HepG2 (cell line): Measurements from ENCODE around the gene POLG2. TPM values are rescaled to one million over a fixed set of nuclear protein-coding genes. Genes with fewer than 3 reads are reported as not detected.

ENCODE experiments used
- HNRNPUL1 ChIP-seq: fragments of 200-400 bp; formaldehyde crosslinking; IDR thresholded peaks from 2 replicates; pipeline ENCODE4 v1.6.1; 2017; ENCODE audit warnings: low read depth, mild to moderate bottlenecking, low read length, moderate library complexity
- ISX ChIP-seq: sonication (generic); formaldehyde crosslinking; conservative IDR thresholded peaks from 2 replicates; pipeline ENCODE4 v1.5.0; 2020; ENCODE audit warnings: missing genetic modification reagents
- JUND ChIP-seq: sonication (generic); formaldehyde crosslinking; IDR thresholded peaks from 2 replicates; pipeline ENCODE4 v1.8.0; 2022; ENCODE audit warnings: mild to moderate bottlenecking, missing genetic modification reagents
- MXD4 ChIP-seq: IDR thresholded peaks from 2 replicates; pipeline ENCODE4 v1.6.1; 2016; ENCODE audit warnings: mild to moderate bottlenecking, missing biosample characterization, missing genetic modification reagents
- NFE2L2 ChIP-seq: fragments of 150-350 bp; IDR thresholded peaks from 2 replicates; pipeline ENCODE4 v1.6.1; 2014; ENCODE audit warnings: low read length
- RFX1 ChIP-seq: fragments of 450-650 bp; IDR thresholded peaks from 2 replicates; pipeline ENCODE4 v1.6.1; 2017
- SIN3B ChIP-seq: fragments of 150-350 bp; IDR thresholded peaks from 2 replicates; pipeline ENCODE4 v1.6.1; 2014; ENCODE audit warnings: low read length
- ZNF124 ChIP-seq: sonication (generic); formaldehyde crosslinking; IDR thresholded peaks from 2 replicates; pipeline ENCODE4 v1.4.0; 2020; ENCODE audit warnings: missing genetic modification reagents
- ZNF615 ChIP-seq: sonication (generic); formaldehyde crosslinking; IDR thresholded peaks from 2 replicates; pipeline ENCODE4 v1.5.0; 2020; ENCODE audit warnings: mild to moderate bottlenecking, missing genetic modification reagents, borderline replicate concordance
- polyA plus RNA-seq, 8 experiments: library from polyadenylated mRNA; depleted of rRNA in 3 of 8; stranded (reverse) in 7 of 8; unstranded in 1 of 8; fragments of >200 nt; fragmentation: Illumina TruSeq in 4 of 8; extraction: Trizol in 4 of 8; gene quantifications; 2 replicates each; pipeline versions ENCODE4 v1.2.1 to v1.2.3, GENCODE V29; 2011 to 2016; ENCODE audit warnings: low read depth in 4 of 8, missing spikeins in 1 of 8, mixed read lengths in 1 of 8; ENCODE audit not compliant: insufficient read depth in 1 of 8
- total RNA-seq, 5 experiments: library from RNA; depleted of rRNA; stranded (reverse); fragments of >200 nt; fragmentation: Illumina TruSeq; extraction: Trizol; gene quantifications; 2 replicates each; pipeline ENCODE4 v1.2.3, GENCODE V29; 2016; ENCODE audit warnings: low read depth in 1 of 5
- TF ChIP-seq, protein P1 (sequence below): sonication (generic); formaldehyde crosslinking; IDR thresholded peaks from 2 replicates; pipeline ENCODE4 v1.4.0; 2020; ENCODE audit warnings: missing genetic modification reagents
- TF ChIP-seq, protein P2 (sequence below): sonication (generic); formaldehyde crosslinking; IDR thresholded peaks from 2 replicates; pipeline ENCODE4 v1.8.0; 2022; ENCODE audit warnings: missing genetic modification reagents, mild to moderate bottlenecking, inconsistent platforms, borderline replicate concordance
- TF ChIP-seq, protein P3 (sequence below): IDR thresholded peaks from 2 replicates; pipeline ENCODE4 v1.6.1; 2016
- TF ChIP-seq, protein P4 (sequence below): sonication (generic); formaldehyde crosslinking; IDR thresholded peaks from 2 replicates; pipeline ENCODE4 v1.4.0; 2020; ENCODE audit warnings: missing genetic modification reagents, borderline replicate concordance
- TF ChIP-seq, protein P5 (sequence below): sonication (generic); formaldehyde crosslinking; IDR thresholded peaks from 2 replicates; pipeline ENCODE4 v1.4.0; 2020; ENCODE audit warnings: missing genetic modification reagents

Gene POLG2
- total and polyA plus RNA-seq, 2 of the 13 experiments (the other 11 are each of a cell fraction or from before 2014, with no cell fraction given), result 21.1 to 25.5 TPM

DNA sequence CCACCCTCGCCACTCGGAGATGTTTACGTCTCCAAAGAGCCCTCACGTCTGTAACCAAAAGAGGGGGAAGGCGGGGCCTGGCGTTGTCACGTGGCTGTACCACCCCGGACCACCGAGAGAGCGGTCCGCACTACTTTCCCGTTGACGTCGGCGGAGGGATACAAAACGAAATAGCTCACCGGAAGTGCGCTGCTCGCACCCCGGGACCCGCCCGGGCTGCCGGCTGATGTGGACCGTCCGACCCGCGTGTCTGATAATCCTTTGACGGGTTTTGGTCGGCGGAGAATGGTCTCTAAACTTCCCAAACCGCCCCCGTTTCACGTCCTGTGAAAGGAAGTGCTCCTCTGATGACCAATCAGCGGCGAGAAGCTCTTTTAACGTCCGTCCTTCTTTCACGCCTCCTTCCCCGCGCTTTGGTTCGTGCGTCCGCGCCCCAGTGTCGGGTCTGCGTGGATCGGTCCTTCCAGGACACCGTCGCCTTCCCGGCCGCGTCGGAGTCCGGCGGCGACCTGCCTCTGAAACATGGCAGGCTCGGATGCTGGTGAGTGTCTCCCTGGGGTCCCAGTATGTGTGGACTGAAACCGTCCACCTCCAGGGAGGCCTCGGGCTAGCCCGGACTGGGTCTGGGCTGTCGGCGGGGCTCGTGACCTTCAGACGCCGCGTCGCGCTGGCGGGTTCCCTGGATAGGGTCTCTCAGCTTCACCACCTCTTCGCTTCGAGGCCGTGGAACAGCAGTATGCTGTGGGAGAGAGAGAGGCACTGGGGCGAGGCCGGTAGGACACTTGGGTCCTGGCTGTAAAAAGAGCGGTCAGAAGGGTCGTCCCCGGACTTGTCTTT is 9.9 kb upstream of the POLG2 start, which contains the start of gene CEP95 (continued):
- TF ChIP-seq, protein P1, sequence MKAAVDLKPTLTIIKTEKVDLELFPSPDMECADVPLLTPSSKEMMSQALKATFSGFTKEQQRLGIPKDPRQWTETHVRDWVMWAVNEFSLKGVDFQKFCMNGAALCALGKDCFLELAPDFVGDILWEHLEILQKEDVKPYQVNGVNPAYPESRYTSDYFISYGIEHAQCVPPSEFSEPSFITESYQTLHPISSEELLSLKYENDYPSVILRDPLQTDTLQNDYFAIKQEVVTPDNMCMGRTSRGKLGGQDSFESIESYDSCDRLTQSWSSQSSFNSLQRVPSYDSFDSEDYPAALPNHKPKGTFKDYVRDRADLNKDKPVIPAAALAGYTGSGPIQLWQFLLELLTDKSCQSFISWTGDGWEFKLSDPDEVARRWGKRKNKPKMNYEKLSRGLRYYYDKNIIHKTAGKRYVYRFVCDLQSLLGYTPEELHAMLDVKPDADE (CRISPR knock-in tag), result peak; percentile 84
- TF ChIP-seq ZNF124 (CRISPR knock-in tag), result peak; percentile 79
- TF ChIP-seq, protein P2, sequence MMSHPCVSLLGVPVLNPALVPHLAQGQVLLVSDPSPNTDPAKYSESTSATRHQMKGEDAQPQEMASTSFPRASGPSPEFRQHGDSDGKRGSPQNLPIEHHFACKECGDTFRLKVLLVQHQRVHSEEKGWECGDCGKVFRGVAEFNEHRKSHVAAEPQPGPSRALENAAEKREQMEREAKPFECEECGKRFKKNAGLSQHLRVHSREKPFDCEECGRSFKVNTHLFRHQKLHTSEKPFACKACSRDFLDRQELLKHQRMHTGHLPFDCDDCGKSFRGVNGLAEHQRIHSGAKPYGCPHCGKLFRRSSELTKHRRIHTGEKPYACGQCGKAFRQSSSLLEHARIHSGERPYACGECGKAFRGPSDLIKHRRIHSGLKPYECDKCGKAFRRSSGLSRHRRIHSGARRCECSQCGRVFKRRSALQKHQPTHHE (CRISPR knock-in tag), result peak; percentile 84; the same call in 1 of the 2 replicates
- no peak; the same call in 1 of the 2 replicates for TF ChIP-seq RFX1
- no peak for TF ChIP-seq JUND
- TF ChIP-seq, protein P3, sequence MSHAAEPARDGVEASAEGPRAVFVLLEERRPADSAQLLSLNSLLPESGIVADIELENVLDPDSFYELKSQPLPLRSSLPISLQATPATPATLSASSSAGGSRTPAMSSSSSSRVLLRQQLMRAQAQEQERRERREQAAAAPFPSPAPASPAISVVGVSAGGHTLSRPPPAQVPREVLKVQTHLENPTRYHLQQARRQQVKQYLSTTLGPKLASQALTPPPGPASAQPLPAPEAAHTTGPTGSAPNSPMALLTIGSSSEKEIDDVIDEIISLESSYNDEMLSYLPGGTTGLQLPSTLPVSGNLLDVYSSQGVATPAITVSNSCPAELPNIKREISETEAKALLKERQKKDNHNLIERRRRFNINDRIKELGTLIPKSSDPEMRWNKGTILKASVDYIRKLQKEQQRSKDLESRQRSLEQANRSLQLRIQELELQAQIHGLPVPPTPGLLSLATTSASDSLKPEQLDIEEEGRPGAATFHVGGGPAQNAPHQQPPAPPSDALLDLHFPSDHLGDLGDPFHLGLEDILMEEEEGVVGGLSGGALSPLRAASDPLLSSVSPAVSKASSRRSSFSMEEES (CRISPR knock-in tag), result peak; percentile 72
- peak; percentile 89; the same call in 1 of the 2 replicates for TF ChIP-seq ZNF615 (CRISPR knock-in tag)
- TF ChIP-seq, protein P4, sequence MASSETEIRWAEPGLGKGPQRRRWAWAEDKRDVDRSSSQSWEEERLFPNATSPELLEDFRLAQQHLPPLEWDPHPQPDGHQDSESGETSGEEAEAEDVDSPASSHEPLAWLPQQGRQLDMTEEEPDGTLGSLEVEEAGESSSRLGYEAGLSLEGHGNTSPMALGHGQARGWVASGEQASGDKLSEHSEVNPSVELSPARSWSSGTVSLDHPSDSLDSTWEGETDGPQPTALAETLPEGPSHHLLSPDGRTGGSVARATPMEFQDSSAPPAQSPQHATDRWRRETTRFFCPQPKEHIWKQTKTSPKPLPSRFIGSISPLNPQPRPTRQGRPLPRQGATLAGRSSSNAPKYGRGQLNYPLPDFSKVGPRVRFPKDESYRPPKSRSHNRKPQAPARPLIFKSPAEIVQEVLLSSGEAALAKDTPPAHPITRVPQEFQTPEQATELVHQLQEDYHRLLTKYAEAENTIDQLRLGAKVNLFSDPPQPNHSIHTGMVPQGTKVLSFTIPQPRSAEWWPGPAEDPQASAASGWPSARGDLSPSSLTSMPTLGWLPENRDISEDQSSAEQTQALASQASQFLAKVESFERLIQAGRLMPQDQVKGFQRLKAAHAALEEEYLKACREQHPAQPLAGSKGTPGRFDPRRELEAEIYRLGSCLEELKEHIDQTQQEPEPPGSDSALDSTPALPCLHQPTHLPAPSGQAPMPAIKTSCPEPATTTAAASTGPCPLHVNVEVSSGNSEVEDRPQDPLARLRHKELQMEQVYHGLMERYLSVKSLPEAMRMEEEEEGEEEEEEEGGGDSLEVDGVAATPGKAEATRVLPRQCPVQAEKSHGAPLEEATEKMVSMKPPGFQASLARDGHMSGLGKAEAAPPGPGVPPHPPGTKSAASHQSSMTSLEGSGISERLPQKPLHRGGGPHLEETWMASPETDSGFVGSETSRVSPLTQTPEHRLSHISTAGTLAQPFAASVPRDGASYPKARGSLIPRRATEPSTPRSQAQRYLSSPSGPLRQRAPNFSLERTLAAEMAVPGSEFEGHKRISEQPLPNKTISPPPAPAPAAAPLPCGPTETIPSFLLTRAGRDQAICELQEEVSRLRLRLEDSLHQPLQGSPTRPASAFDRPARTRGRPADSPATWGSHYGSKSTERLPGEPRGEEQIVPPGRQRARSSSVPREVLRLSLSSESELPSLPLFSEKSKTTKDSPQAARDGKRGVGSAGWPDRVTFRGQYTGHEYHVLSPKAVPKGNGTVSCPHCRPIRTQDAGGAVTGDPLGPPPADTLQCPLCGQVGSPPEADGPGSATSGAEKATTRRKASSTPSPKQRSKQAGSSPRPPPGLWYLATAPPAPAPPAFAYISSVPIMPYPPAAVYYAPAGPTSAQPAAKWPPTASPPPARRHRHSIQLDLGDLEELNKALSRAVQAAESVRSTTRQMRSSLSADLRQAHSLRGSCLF (CRISPR knock-in tag), result peak; percentile 47; the same call in 1 of the 2 replicates
- TF ChIP-seq, protein P5, sequence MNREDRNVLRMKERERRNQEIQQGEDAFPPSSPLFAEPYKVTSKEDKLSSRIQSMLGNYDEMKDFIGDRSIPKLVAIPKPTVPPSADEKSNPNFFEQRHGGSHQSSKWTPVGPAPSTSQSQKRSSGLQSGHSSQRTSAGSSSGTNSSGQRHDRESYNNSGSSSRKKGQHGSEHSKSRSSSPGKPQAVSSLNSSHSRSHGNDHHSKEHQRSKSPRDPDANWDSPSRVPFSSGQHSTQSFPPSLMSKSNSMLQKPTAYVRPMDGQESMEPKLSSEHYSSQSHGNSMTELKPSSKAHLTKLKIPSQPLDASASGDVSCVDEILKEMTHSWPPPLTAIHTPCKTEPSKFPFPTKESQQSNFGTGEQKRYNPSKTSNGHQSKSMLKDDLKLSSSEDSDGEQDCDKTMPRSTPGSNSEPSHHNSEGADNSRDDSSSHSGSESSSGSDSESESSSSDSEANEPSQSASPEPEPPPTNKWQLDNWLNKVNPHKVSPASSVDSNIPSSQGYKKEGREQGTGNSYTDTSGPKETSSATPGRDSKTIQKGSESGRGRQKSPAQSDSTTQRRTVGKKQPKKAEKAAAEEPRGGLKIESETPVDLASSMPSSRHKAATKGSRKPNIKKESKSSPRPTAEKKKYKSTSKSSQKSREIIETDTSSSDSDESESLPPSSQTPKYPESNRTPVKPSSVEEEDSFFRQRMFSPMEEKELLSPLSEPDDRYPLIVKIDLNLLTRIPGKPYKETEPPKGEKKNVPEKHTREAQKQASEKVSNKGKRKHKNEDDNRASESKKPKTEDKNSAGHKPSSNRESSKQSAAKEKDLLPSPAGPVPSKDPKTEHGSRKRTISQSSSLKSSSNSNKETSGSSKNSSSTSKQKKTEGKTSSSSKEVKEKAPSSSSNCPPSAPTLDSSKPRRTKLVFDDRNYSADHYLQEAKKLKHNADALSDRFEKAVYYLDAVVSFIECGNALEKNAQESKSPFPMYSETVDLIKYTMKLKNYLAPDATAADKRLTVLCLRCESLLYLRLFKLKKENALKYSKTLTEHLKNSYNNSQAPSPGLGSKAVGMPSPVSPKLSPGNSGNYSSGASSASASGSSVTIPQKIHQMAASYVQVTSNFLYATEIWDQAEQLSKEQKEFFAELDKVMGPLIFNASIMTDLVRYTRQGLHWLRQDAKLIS, result 0 out of 2 replicates have a peak, but pooled peaks have one; percentile 28
- peak; percentile 78; the same call in 1 of the 2 replicates for TF ChIP-seq ISX (CRISPR knock-in tag)
- no peak for TF ChIP-seq NFE2L2
- no peak for TF ChIP-seq HNRNPUL1
- TF ChIP-seq SIN3B, result no peak
- TF ChIP-seq MXD4 (CRISPR knock-in tag), result peak; percentile 84
